ENCODE measurements around the gene SRGN.

- no peak for TF ChIP-seq CTCF (IDR thresholded peaks at IDR 0.05)
- no peak for TF ChIP-seq POLR2AphosphoS5 (IDR thresholded peaks at IDR 0.05; ENCODE audit: insufficient read depth in 1 of 2, low read depth in 1 of 2)
Measured at GRCh38 chr10:69093933-69094332, 6.0 kb downstream of the SRGN start.
